ENCODE data around the gene CCSER2.

DNA sequence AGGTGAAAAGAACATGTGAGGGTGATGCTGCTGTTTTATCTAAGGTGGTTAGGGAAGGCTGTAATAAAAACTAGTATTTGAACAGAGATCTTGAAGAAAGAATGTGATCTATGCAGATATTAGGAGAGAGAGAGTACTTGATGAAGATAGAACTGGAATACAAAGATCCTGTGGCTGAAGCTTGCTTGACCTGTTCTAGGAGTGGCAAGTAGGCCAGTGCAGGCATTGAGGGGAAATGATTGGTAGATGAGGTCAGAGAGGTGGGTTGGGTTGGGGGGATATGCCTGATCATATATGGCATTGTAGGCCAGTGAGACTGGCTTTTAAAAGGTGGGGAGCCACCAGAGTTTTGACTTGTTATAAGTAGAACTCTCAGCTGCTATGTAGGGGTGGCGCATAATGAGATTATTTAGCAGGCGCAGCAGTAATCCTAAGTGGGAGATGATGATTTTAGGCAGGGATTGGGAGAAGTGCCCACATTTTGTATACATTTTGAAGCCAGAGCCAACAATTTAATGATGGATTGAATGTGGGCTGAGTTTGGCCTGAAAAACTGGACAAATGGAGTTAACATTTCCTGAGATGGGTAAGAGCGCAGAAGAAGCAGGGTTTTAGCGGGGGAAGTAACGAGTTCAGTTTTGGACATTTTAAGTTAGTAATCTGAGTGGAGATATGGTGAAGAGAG lies 8.2 kb downstream of the CCSER2 start:
- TF ChIP-seq EZH2 (IDR thresholded peaks at IDR 0.05), result no peak
- TF ChIP-seq POLR2AphosphoS5 (IDR thresholded peaks at IDR 0.05; ENCODE audit: borderline replicate concordance, low read depth, low read length), result no peak

Data from SK-N-MC (cell line).